ENCODE data around the gene LZTS3.

DNA sequence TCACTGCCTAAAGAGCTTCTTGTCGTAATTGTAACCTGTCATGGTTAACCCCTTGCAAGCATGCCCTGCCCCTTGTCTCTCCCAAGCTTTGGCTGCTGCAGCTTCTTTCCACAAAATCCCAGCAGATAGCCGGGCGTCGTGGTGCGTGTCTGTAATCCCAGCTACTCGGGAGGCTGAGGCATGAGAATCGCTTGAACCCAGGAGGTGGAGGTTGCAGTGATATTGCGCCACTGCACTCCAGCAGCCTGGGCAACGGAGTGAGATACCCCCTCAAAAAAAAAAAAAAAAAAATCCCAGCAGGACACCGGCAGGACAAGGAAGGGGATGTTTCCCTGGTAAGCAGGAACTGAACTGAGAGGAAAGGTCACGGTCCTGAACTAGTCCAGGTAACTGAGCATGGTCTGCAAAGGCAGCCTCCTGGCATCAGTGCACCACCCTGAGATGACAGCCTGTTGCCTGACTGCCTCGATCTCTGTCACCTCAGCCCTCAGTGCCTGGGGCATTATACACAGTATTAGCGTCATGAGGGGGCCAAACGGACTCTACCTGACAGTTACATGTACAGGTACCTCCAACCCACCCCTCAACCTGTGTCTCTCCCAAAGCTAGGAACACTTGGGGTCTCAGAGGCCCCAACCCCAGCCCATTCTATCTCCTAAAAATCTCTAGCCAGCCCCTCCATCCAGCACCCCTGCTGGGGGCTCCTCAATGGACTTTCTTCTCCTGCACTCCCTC, 1.8 kb downstream of the LZTS3 start:
- TF ChIP-seq, protein P1, sequence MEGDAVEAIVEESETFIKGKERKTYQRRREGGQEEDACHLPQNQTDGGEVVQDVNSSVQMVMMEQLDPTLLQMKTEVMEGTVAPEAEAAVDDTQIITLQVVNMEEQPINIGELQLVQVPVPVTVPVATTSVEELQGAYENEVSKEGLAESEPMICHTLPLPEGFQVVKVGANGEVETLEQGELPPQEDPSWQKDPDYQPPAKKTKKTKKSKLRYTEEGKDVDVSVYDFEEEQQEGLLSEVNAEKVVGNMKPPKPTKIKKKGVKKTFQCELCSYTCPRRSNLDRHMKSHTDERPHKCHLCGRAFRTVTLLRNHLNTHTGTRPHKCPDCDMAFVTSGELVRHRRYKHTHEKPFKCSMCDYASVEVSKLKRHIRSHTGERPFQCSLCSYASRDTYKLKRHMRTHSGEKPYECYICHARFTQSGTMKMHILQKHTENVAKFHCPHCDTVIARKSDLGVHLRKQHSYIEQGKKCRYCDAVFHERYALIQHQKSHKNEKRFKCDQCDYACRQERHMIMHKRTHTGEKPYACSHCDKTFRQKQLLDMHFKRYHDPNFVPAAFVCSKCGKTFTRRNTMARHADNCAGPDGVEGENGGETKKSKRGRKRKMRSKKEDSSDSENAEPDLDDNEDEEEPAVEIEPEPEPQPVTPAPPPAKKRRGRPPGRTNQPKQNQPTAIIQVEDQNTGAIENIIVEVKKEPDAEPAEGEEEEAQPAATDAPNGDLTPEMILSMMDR (IDR thresholded peaks at IDR 0.05; ENCODE audit: control extremely low read depth in 1 of 3, insufficient read depth in 1 of 3, low read depth in 1 of 3, low read length in 3 of 3) = no peak
- no peak for TF ChIP-seq KDM1A (IDR thresholded peaks at IDR 0.05; ENCODE audit: borderline replicate concordance, low read length)

Measured in H1 (cell line).